Neuronal stem cell (in vitro differentiated cells): ENCODE data around the gene MYADML2.

Experiments used
- DNase-seq: peaks from one replicate; pipeline ENCODE4 v3.0.0-alpha.2; 2013; ENCODE audit warnings: low spot score
- H2AFZ ChIP-seq: one replicate; pipeline ENCODE4 v1.6.1; 2013; ENCODE audit warnings: mild to moderate bottlenecking, low read length, inconsistent platforms
- H2AK5ac ChIP-seq: 2 replicates; pipeline ENCODE4 v1.6.1; 2013; ENCODE audit warnings: low read depth, mild to moderate bottlenecking, inconsistent platforms, low read length, moderate library complexity, mixed read lengths
- H2BK120ac ChIP-seq: 2 replicates; pipeline ENCODE4 v1.6.1; 2013; ENCODE audit warnings: low read depth, mild to moderate bottlenecking, inconsistent platforms, low read length, moderate library complexity, mixed read lengths
- H2BK12ac ChIP-seq: one replicate; pipeline ENCODE4 v1.6.1; 2013; ENCODE audit warnings: low read length, inconsistent platforms
- H2BK15ac ChIP-seq: 2 replicates; pipeline ENCODE4 v1.6.1; 2013; ENCODE audit warnings: mild to moderate bottlenecking, low read length, inconsistent platforms, mixed read lengths
- H2BK5ac ChIP-seq: one replicate; pipeline ENCODE4 v1.6.1; 2013; ENCODE audit warnings: inconsistent platforms, mild to moderate bottlenecking, low read length, moderate library complexity
- H3K14ac ChIP-seq: one replicate; pipeline ENCODE4 v1.6.1; 2013; ENCODE audit warnings: low read length, inconsistent platforms
- H3K18ac ChIP-seq: 2 replicates; pipeline ENCODE4 v1.6.1; 2013; ENCODE audit warnings: low read length, inconsistent platforms
- H3K23ac ChIP-seq: 2 replicates; pipeline ENCODE4 v1.6.1; 2013; ENCODE audit warnings: low read depth, mild to moderate bottlenecking, mixed read lengths, low read length, inconsistent platforms; ENCODE audit not compliant: poor library complexity
- H3K27ac ChIP-seq: replicated peaks from 3 replicates; pipeline ENCODE4 v1.5.1; 2013; ENCODE audit warnings: low read length, inconsistent platforms
- H3K27me3 ChIP-seq, 3 experiments: 2 replicates each; pipeline ENCODE4 v1.6.1; 2013; ENCODE audit warnings: low read length in 3 of 3, mild to moderate bottlenecking in 2 of 3, inconsistent platforms in 1 of 3, low read depth in 1 of 3, mixed read lengths in 1 of 3, moderate library complexity in 1 of 3; ENCODE audit not compliant: control insufficient read depth in 3 of 3, insufficient read depth in 3 of 3
- H3K36me3 ChIP-seq, 2 donors: replicated peaks in 1 of 2; 2 replicates each; pipeline ENCODE4 v1.6.1; 2013; ENCODE audit warnings: low read length in 2 of 2; ENCODE audit not compliant: control insufficient read depth in 2 of 2, insufficient read depth in 2 of 2
- H3K4ac ChIP-seq: 2 replicates; pipeline ENCODE4 v1.6.1; 2013; ENCODE audit warnings: inconsistent platforms, mild to moderate bottlenecking, low read length, moderate library complexity
- H3K4me1 ChIP-seq, 2 donors: 1 replicate in 1 of 2; 2 replicates in 1 of 2; pipeline ENCODE4 v1.6.1; 2013; ENCODE audit warnings: low read length in 2 of 2, low read depth in 1 of 2; ENCODE audit not compliant: control insufficient read depth in 2 of 2, insufficient read depth in 1 of 2
- H3K4me2 ChIP-seq: one replicate; pipeline ENCODE4 v1.6.1; 2013; ENCODE audit warnings: mild to moderate bottlenecking, low read length, inconsistent platforms; ENCODE audit not compliant: insufficient read depth, poor library complexity, severe bottlenecking
- H3K4me3 ChIP-seq, 2 donors: 2 replicates each; pipeline ENCODE4 v1.5.1; 2013; ENCODE audit warnings: low read length in 2 of 2, mild to moderate bottlenecking in 2 of 2, inconsistent platforms in 1 of 2, moderate library complexity in 1 of 2
- H3K79me1 ChIP-seq: one replicate; pipeline ENCODE4 v1.6.1; 2013; ENCODE audit warnings: low read depth, mild to moderate bottlenecking, inconsistent platforms, low read length, moderate library complexity
- H3K9ac ChIP-seq: one replicate; pipeline ENCODE4 v1.6.1; 2013; ENCODE audit warnings: mild to moderate bottlenecking, low read depth, low read length, inconsistent platforms; ENCODE audit not compliant: poor library complexity
- H3K9me3 ChIP-seq, 2 donors: replicated peaks in 1 of 2; 2 replicates each; pipeline versions ENCODE3 to v1.6.1; 2013; ENCODE audit warnings: low read length in 2 of 2, mild to moderate bottlenecking in 2 of 2, inconsistent platforms in 1 of 2, low read depth in 1 of 2, mixed read lengths in 1 of 2, moderate library complexity in 1 of 2; ENCODE audit not compliant: control insufficient read depth in 2 of 2, insufficient read depth in 1 of 2
- H4K8ac ChIP-seq: one replicate; pipeline ENCODE4 v1.6.1; 2013; ENCODE audit warnings: low read depth, mild to moderate bottlenecking, inconsistent platforms, low read length, moderate library complexity
- H4K91ac ChIP-seq: one replicate; pipeline ENCODE4 v1.6.1; 2013; ENCODE audit warnings: low read length, low read depth, mild to moderate bottlenecking, inconsistent platforms; ENCODE audit not compliant: poor library complexity
- WGBS, 2 donors: extraction: QIAGEN DNeasy Blood & Tissue Kit; methylation state at CpG; one replicate each; pipeline ENCODE4 v1.1.7; 2013; ENCODE audit warnings: missing lambda C conversion rate in 2 of 2, mixed read lengths in 1 of 2; ENCODE audit not compliant: insufficient read length in 2 of 2, insufficient replicate concordance in 1 of 2; ENCODE audit errors: extremely low coverage in 2 of 2; 5-methylcytosine and 5-hydroxymethylcytosine counted together

The MYADML2 gene

DNA sequence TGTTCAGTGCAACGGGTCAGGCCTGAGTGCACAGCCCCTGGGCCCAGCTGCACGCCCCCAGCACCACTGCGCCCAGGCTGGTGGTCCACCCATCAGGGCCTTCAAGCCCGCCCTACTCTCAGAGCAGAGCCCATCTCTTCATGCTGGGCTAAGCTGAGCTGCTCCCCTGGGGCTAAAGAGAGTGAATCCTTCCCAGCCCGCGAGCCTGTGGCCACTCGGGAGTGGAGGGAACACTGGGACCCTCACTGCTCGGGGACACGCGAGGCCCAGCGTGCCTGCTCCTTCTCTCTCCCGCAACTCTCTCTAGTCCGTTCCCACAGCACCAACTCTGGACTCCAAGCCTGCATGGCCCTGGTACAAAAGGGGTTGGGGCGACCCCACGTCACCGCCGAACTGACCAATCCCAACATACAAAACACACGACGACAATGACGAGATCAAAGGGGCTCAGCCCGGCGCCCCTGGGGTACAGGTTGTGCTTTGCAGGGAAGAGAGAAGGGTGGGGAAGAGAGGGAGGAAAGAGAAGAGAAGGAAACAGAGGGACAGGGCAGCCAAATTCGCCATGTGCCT, 25.0 kb downstream of the MYADML2 start:
- Histone ChIP-seq H2AFZ (no peak overlapping the region), H4K8ac (no peak overlapping the region), H3K27me3 (no peaks in the 10 kb centered on the region), H3K4me2 (no peak overlapping the region), H2BK12ac (no peak overlapping the region), H3K18ac (no peak overlapping the region), H3K9ac (peak overlapping the region; percentile 17), H3K79me1 (peaks cover 48% of the 10 kb centered on the region), H2BK15ac (no peak overlapping the region), H4K91ac (no peak overlapping the region), H3K36me3 (peaks cover 17 to 36% of the 10 kb centered on the region in 2 donors), H3K4ac (no peak overlapping the region), H3K14ac (no peak overlapping the region), H3K4me1 (peaks cover 16 to 30% of the 10 kb centered on the region in 2 donors), H3K23ac (no peak overlapping the region), H3K27ac (no peak overlapping the region), H2AK5ac (no peak overlapping the region), H2BK5ac (no peak overlapping the region), H3K9me3 (peaks cover 0 to 3% of the 10 kb centered on the region in 2 donors), H3K4me3 (no peak overlapping the region), H2BK120ac (no peak overlapping the region)
- DNase-seq = no peak
- no CpG with 5 or more reads among the region's 23 CpGs for WGBS, 2 donors

GRCh38 chr17:81921537-81921862, 25.5 kb downstream of the MYADML2 start:
- Histone ChIP-seq H4K91ac (no peak overlapping the region), H2BK15ac (no peak overlapping the region), H2BK120ac (no peak overlapping the region), H3K4me2 (no peak overlapping the region), H3K9ac (no peak overlapping the region), H3K4me3 (no peak overlapping the region), H2BK5ac (no peak overlapping the region), H3K14ac (no peak overlapping the region), H3K27me3 (no peaks in the 10 kb centered on the region), H3K9me3 (peaks cover 0 to 3% of the 10 kb centered on the region in 2 donors), H3K27ac (no peak overlapping the region), H2BK12ac (no peak overlapping the region), H3K18ac (no peak overlapping the region), H3K4ac (no peak overlapping the region), H2AFZ (no peak overlapping the region), H4K8ac (peak overlapping the region; percentile 19), H3K23ac (no peak overlapping the region), H3K79me1 (peaks cover 47% of the 10 kb centered on the region), H3K4me1 (peaks cover 22 to 31% of the 10 kb centered on the region in 2 donors), H2AK5ac (no peak overlapping the region), H3K36me3 (peaks cover 17 to 36% of the 10 kb centered on the region in 2 donors)
- no CpG with 5 or more reads among the region's 3 CpGs for WGBS, 2 donors
- DNase-seq = no peak

DNA sequence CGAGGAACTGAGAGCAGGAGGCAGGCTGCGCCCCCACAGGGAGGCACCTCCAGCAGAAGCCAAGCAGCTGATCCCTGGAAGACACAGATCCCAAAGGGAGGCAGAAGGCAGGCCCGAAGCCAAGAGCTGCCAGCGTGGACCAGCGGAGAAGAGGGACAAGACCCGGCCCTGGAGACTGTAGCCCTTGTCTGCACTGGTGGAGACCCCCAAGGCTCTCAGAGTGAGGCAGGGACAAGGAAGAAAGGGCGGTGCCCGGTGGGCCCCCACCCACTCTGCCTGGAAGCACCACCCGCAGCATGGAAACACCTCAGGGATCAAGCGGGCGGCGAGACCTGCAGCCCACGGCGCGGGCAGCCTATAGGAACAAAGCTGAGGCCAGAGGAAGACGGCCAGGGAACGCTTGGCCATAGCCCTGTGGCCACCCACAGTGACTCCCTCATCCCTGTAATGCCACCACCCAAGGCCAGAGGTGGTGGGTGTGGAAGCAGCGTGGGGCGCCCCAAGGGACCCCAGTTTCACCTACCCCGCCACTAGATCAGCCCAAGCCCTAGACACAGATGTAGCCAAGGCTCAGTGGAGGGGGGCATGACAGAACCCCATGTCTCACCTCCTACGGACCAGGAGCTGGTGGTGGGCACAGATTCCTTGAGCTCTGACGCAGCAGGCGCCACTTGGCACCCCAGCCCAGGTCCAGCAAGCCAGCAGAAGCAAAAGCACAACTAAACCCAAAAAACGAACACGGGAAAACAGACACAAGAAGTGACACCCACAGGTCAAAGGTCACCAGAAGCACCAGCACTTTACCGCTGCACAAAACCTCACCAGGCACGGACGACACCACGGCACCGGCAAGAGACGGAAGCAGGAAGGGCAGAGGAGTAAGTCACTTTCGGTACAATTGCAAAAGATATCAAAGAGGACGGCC, 26.2 kb downstream of the MYADML2 start:
- H4K91ac ChIP-seq = no peak overlapping the region
- peak overlapping the region; percentile 60 for H3K23ac ChIP-seq
- H3K4me3 ChIP-seq = no peak overlapping the region
- H3K4ac ChIP-seq = no peak overlapping the region
- no peaks in the 10 kb centered on the region for H3K27me3 ChIP-seq
- H3K36me3 ChIP-seq = peaks cover 17 to 40% of the 10 kb centered on the region in 2 donors
- H4K8ac ChIP-seq = peak overlapping the region; percentile 19
- H3K14ac ChIP-seq = no peak overlapping the region
- no peak for DNase-seq
- H3K18ac ChIP-seq = no peak overlapping the region
- no peak overlapping the region for H3K9ac ChIP-seq
- no peak overlapping the region for H2BK12ac ChIP-seq
- H3K4me2 ChIP-seq = no peak overlapping the region
- no peak overlapping the region for H2AFZ ChIP-seq
- no CpG with 5 or more reads among the region's 33 CpGs for WGBS, 2 donors
- H3K27ac ChIP-seq = no peak overlapping the region
- H3K4me1 ChIP-seq = peaks cover 17 to 25% of the 10 kb centered on the region in 2 donors
- peaks cover 0 to 3% of the 10 kb centered on the region in 2 donors for H3K9me3 ChIP-seq
- no peak overlapping the region for H2BK5ac ChIP-seq
- no peak overlapping the region for H2BK120ac ChIP-seq
- peaks cover 42% of the 10 kb centered on the region for H3K79me1 ChIP-seq
- H2BK15ac ChIP-seq = no peak overlapping the region
- no peak overlapping the region for H2AK5ac ChIP-seq

DNA sequence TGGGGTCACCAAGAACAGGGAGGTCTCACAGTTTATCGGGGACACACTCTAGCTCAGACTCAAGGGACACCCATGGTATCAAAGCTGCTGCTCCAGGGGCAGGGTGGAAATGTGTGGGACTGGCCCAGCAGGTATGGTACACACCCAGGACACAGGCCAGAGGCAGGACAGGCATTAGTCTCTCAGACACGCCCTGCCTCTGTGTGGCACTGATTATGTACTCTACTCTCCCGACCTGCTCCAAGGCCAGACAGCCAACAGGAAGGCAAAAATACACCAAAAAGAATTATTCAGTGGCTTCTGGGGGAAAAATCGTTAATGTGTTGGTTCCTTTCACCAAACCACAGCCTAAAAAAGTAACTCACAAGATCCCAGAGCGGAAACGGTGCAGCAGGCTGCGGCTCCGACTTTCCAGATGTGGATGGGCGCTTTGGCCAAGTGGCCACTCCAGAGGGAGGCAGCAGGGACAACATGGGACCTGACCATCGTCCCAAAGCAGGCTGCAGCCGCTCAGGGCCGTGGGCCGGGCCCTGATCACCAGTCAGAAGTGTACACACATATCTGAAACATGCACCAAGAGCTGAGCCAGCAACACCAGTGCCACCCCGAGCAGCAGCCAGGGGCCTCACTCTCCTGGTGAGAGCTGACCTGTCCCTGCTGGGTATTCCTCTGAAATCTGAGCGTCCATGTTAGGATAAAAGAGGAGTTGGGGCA, 28.0 kb downstream of the MYADML2 start:
- no peak for DNase-seq
- H2BK12ac ChIP-seq = no peak overlapping the region
- peaks cover 0 to 3% of the 10 kb centered on the region in 2 donors for H3K9me3 ChIP-seq
- H4K8ac ChIP-seq = no peak overlapping the region
- no peak overlapping the region for H3K23ac ChIP-seq
- H3K9ac ChIP-seq = no peak overlapping the region
- H3K4ac ChIP-seq = no peak overlapping the region
- H3K79me1 ChIP-seq = peaks cover 34% of the 10 kb centered on the region
- H3K36me3 ChIP-seq = peaks cover 32 to 59% of the 10 kb centered on the region in 2 donors
- H2AFZ ChIP-seq = no peak overlapping the region
- H3K4me3 ChIP-seq = no peak overlapping the region
- H4K91ac ChIP-seq = no peak overlapping the region
- no CpG with 5 or more reads among the region's 15 CpGs for WGBS, 2 donors
- no peak overlapping the region for H3K27ac ChIP-seq
- no peaks in the 10 kb centered on the region for H3K27me3 ChIP-seq
- no peak overlapping the region for H2BK120ac ChIP-seq
- H2BK15ac ChIP-seq = no peak overlapping the region
- H3K18ac ChIP-seq = no peak overlapping the region
- no peak overlapping the region for H3K4me2 ChIP-seq
- peaks cover 7 to 13% of the 10 kb centered on the region in 2 donors for H3K4me1 ChIP-seq
- no peak overlapping the region for H2BK5ac ChIP-seq
- peak overlapping the region; percentile 5 for H2AK5ac ChIP-seq
- no peak overlapping the region for H3K14ac ChIP-seq
